ENCODE data around the gene DHDH. TPM values are rescaled to one million over a fixed set of nuclear protein-coding genes. Genes with fewer than 3 reads are reported as not detected.

Gene DHDH
- total and polyA plus RNA-seq, 12 donors = 0.17 to 0.51 TPM; not detected in 10

- intact Hi-C loops (cut with DNase I) = loop anchor here in 5 of 10 donors (10.0 kb wide), 3 partner anchors 86 to 326 kb away; partner anchors contain the start of genes CA11 (in 2 of the 5), DBP (in 2 of the 5) and PPP1R15A (in 2 of the 5)
Observed at GRCh38 chr19:48961051-48961649, 27.7 kb downstream of the DHDH start.

GRCh38 chr19:48961673-48962028 is 28.2 kb downstream of the DHDH start:
- Histone ChIP-seq H3K4me1 (peaks cover 15 to 45% (median 27%) of the 10 kb centered on the region in 9 donors), H3K9me3 (no peaks in the 10 kb centered on the region), H3K4me3 (no peak overlapping the region), H3K27me3 (no peaks in the 10 kb centered on the region), H3K27ac (peak overlapping the region in 7 of 10 donors; percentile 19 to 96 (median 87)), H3K36me3 (peaks cover 0 to 33% (median 6%) of the 10 kb centered on the region in 9 donors)
- TF ChIP-seq CTCF (IDR thresholded peaks at IDR 0.05) = no peak
- WGBS, 2 donors = 87% methylated on average over 12 of the region's 12 CpGs
- intact Hi-C loops (cut with DNase I) = loop anchor here in 5 of 10 donors (10.0 kb wide), 3 partner anchors 87 to 327 kb away; partner anchors contain the start of genes CA11 (in 2 of the 5), DBP (in 2 of the 5) and PPP1R15A (in 2 of the 5)
- no peak for ATAC-seq
- DNase-seq = no peak

More at GRCh38 chr19:48961051-48961649, 27.7 kb downstream of the DHDH start:
- Histone ChIP-seq H3K27ac (peak overlapping the region in 1 of 10 donors; percentile 14), H3K36me3 (peaks cover 0 to 33% (median 2%) of the 10 kb centered on the region in 9 donors), H3K9me3 (no peaks in the 10 kb centered on the region), H3K4me3 (no peak overlapping the region), H3K4me1 (peaks cover 11 to 45% (median 23%) of the 10 kb centered on the region in 9 donors), H3K27me3 (no peaks in the 10 kb centered on the region)
- no peak for TF ChIP-seq CTCF (IDR thresholded peaks at IDR 0.05)
- no peak for ATAC-seq
- DNase-seq = no peak
- WGBS, 2 donors = 91 to 93% methylated on average over 19 of the region's 19 CpGs

GRCh38 chr19:48962029-48962848 is 28.7 kb downstream of the DHDH start:
- peak in 2 of 8 donors; percentile 3 to 31 for ATAC-seq
- Histone ChIP-seq H3K27ac (peak overlapping the region in 9 of 10 donors; percentile 15 to 96 (median 87)), H3K4me3 (peak overlapping the region in 1 of 10 donors; percentile 26), H3K36me3 (peaks cover 0 to 33% (median 10%) of the 10 kb centered on the region in 9 donors), H3K27me3 (no peaks in the 10 kb centered on the region), H3K9me3 (no peaks in the 10 kb centered on the region), H3K4me1 (peaks cover 15 to 50% (median 31%) of the 10 kb centered on the region in 9 donors)
- DNase-seq = peak; percentile 54 to 59
- intact Hi-C loops (cut with DNase I) = loop anchor here in 5 of 10 donors (10.0 kb wide), 3 partner anchors 87 to 327 kb away; partner anchors contain the start of genes CA11 (in 2 of the 5), DBP (in 2 of the 5) and PPP1R15A (in 2 of the 5)
- no peak for TF ChIP-seq CTCF (IDR thresholded peaks at IDR 0.05)
- WGBS, 2 donors = 66 to 67% methylated on average over 22 of the region's 22 CpGs

- intact Hi-C loops (cut with DNase I) = loop anchor here in 5 of 10 donors (10.0 kb wide), 3 partner anchors 88 to 328 kb away; partner anchors contain the start of genes CA11 (in 2 of the 5), DBP (in 2 of the 5) and PPP1R15A (in 2 of the 5)
- Histone ChIP-seq H3K36me3 (peaks cover 0 to 33% (median 10%) of the 10 kb centered on the region in 9 donors), H3K4me1 (peaks cover 15 to 56% (median 37%) of the 10 kb centered on the region in 9 donors), H3K4me3 (peak overlapping the region in 1 of 10 donors; percentile 26), H3K9me3 (no peaks in the 10 kb centered on the region), H3K27ac (peak overlapping the region in 8 of 10 donors; percentile 15 to 96 (median 90)), H3K27me3 (no peaks in the 10 kb centered on the region)
- ATAC-seq = no peak
- WGBS, 2 donors = 65 to 66% methylated on average over 7 of the region's 7 CpGs
- DNase-seq = no peak
- no peak for TF ChIP-seq CTCF (IDR thresholded peaks at IDR 0.05)
Observed at GRCh38 chr19:48962849-48963165, 29.3 kb downstream of the DHDH start.

Data from heart right ventricle (tissue), 16 donors.